ENCODE data around the gene EDNRB.

DNA sequence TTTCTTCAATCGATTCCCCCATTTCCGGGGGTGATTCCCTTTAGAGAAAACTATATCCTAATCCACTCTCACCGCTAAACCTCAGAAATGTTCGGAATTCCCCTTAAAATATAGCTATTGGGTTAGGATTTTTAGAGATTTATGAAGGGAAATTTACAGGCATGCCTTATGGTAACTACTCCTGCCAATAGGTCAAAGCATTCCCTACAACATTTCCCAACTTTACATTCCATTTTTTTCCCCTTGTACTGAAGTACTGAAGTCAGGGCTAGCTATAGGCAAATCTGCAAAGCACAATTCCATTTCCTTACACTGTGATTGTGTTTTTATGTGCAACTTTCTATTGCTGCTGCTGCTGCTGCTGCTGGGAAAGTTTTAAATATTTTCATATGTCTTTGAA lies 2.1 kb downstream of the EDNRB start:
- TF ChIP-seq, protein P1, sequence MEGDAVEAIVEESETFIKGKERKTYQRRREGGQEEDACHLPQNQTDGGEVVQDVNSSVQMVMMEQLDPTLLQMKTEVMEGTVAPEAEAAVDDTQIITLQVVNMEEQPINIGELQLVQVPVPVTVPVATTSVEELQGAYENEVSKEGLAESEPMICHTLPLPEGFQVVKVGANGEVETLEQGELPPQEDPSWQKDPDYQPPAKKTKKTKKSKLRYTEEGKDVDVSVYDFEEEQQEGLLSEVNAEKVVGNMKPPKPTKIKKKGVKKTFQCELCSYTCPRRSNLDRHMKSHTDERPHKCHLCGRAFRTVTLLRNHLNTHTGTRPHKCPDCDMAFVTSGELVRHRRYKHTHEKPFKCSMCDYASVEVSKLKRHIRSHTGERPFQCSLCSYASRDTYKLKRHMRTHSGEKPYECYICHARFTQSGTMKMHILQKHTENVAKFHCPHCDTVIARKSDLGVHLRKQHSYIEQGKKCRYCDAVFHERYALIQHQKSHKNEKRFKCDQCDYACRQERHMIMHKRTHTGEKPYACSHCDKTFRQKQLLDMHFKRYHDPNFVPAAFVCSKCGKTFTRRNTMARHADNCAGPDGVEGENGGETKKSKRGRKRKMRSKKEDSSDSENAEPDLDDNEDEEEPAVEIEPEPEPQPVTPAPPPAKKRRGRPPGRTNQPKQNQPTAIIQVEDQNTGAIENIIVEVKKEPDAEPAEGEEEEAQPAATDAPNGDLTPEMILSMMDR (IDR thresholded peaks at IDR 0.05; ENCODE audit: low read length), result no peak
- TF ChIP-seq EZH2phosphoT487 (IDR thresholded peaks at IDR 0.05; ENCODE audit: low read length), result no peak

Data from MM.1S (cell line).